ENCODE results near the gene FRS3. TPM values are rescaled to one million over a fixed set of nuclear protein-coding genes. Genes with fewer than 3 reads are reported as not detected.

FRS3 gene
- total RNA-seq, 2 donors from 2014 or later, result 2.6 to 5.3 TPM

Small RNA genes lying within 50 kb of the gene (small RNA-seq; reads per million reads assigned to genes)
- gene AL365205.2 (not detected), gene AL365205.3 (not detected)

Other genes with a start within 250 kb of the FRS3 start
- 10 to 100 TPM in 1 of 2 donors, 1 to 10 TPM in 1; 8.6 to 10.5 TPM for gene FOXP4, start 233.5 kb downstream of the FRS3 start, total RNA-seq
- 1 to 10 TPM; 4.9 to 6.7 TPM for gene MDFI, start 141.4 kb downstream of the FRS3 start, total RNA-seq
- 10 to 100 TPM in 1 of 2 donors, 1 to 10 TPM in 1; 4.9 to 10.1 TPM for gene TFEB, start 44.3 kb downstream of the FRS3 start, total RNA-seq
- 10 to 100 TPM; 48.8 to 91.1 TPM for gene PGC, start 32.5 kb downstream of the FRS3 start, total RNA-seq
- gene PRICKLE4, start 882 bp upstream of the FRS3 start, total RNA-seq, result 10 to 100 TPM in 1 of 2 donors, 1 to 10 TPM in 1; 4.4 to 16.8 TPM
- gene TOMM6, start 7.8 kb upstream of the FRS3 start, total RNA-seq, result 100 to 1,000 TPM in 1 of 2 donors, 10 to 100 TPM in 1; 83.5 to 127 TPM
- gene USP49, start 115.5 kb upstream of the FRS3 start, total RNA-seq, result 1 to 10 TPM; 3.3 to 5.2 TPM
- 10 to 100 TPM in 1 of 2 donors, 1 to 10 TPM in 1; 9.9 to 17.8 TPM for gene MED20, start 141.2 kb upstream of the FRS3 start, total RNA-seq
- 10 to 100 TPM in 1 of 2 donors, 1 to 10 TPM in 1; 3.1 to 13.5 TPM for gene BYSL, start 141.6 kb upstream of the FRS3 start, total RNA-seq
- gene CCND3, start 161.9 kb upstream of the FRS3 start, total RNA-seq, result 10 to 100 TPM; 73.2 to 91.0 TPM